PC-3 (cell line): ENCODE results near the gene KCNQ2.

ENCODE experiments used
- CTCF ChIP-seq: fragments of 300-600 bp; sonication (generic); conservative IDR thresholded peaks from 2 replicates; pipeline ENCODE4 v1.5.1; 2017; ENCODE audit warnings: antibody characterized with exemption, low read depth, mild to moderate bottlenecking, low read length
- EZH2phosphoT487 ChIP-seq: fragments of 300-600 bp; sonication (generic); IDR thresholded peaks from 2 replicates; pipeline ENCODE4 v1.6.1; 2018; ENCODE audit warnings: mild to moderate bottlenecking, antibody characterized with exemption, low read length, borderline replicate concordance

- TF ChIP-seq CTCF (no peak), EZH2phosphoT487 (no peak)
Observed at GRCh38 chr20:63463400-63464288, 8.8 kb downstream of the KCNQ2 start.
